ENCODE results near the gene TYMP. TPM values are rescaled to one million over a fixed set of nuclear protein-coding genes. Genes with fewer than 3 reads are reported as not detected.
A peak's percentile ranks its signal among the peaks of the same experiment; 100 is the strongest.

Gene TYMP
- total RNA-seq, 1 donor from 2014 or later, result 6.3 TPM

GRCh38 chr22:50576806-50577696 is 47.2 kb upstream of the TYMP start:
- peaks cover 10% of the 10 kb centered on the region for H3K36me3 Mint-ChIP-seq (ENCODE audit: low read depth, unreplicated experiment)
- peak overlapping the region; percentile 51 for H3K4me3 Mint-ChIP-seq (ENCODE audit: unreplicated experiment)
- H3K27me3 Mint-ChIP-seq (ENCODE audit: unreplicated experiment), result peaks cover 11% of the 10 kb centered on the region
- no peak overlapping the region for H3K27ac Mint-ChIP-seq (ENCODE audit: unreplicated experiment)
- no peaks in the 10 kb centered on the region for H3K4me1 Mint-ChIP-seq (ENCODE audit: unreplicated experiment)
- H3K9me3 Mint-ChIP-seq (ENCODE audit: unreplicated experiment), result no peaks in the 10 kb centered on the region
- TF ChIP-seq CTCF (IDR thresholded peaks at IDR 0.05; ENCODE audit: unreplicated experiment), result no peak
- no peak for DNase-seq (ENCODE audit: low spot score)

- peak overlapping the region; percentile 74 for H3K4me3 Mint-ChIP-seq (ENCODE audit: unreplicated experiment)
- no peak overlapping the region for H3K27ac Mint-ChIP-seq (ENCODE audit: unreplicated experiment)
- peaks cover 9% of the 10 kb centered on the region for H3K27me3 Mint-ChIP-seq (ENCODE audit: unreplicated experiment)
- no peaks in the 10 kb centered on the region for H3K9me3 Mint-ChIP-seq (ENCODE audit: unreplicated experiment)
- TF ChIP-seq CTCF (IDR thresholded peaks at IDR 0.05; ENCODE audit: unreplicated experiment), result no peak
- no peaks in the 10 kb centered on the region for H3K4me1 Mint-ChIP-seq (ENCODE audit: unreplicated experiment)
- peaks cover 15% of the 10 kb centered on the region for H3K36me3 Mint-ChIP-seq (ENCODE audit: low read depth, unreplicated experiment)
- peak; percentile 21 for DNase-seq (ENCODE audit: low spot score)
Observed at GRCh38 chr22:50576070-50576469, 46.3 kb upstream of the TYMP start.

- H3K4me3 Mint-ChIP-seq (ENCODE audit: unreplicated experiment), result no peak overlapping the region
- H3K36me3 Mint-ChIP-seq (ENCODE audit: low read depth, unreplicated experiment), result peaks cover 21% of the 10 kb centered on the region
- DNase-seq (ENCODE audit: low spot score), result no peak
- H3K27me3 Mint-ChIP-seq (ENCODE audit: unreplicated experiment), result peaks cover 9% of the 10 kb centered on the region
- H3K4me1 Mint-ChIP-seq (ENCODE audit: unreplicated experiment), result no peaks in the 10 kb centered on the region
- no peaks in the 10 kb centered on the region for H3K9me3 Mint-ChIP-seq (ENCODE audit: unreplicated experiment)
- TF ChIP-seq CTCF (IDR thresholded peaks at IDR 0.05; ENCODE audit: unreplicated experiment), result no peak
- H3K27ac Mint-ChIP-seq (ENCODE audit: unreplicated experiment), result no peak overlapping the region
Observed at GRCh38 chr22:50575426-50575941, 45.7 kb upstream of the TYMP start.

- Mint-ChIP-seq H3K36me3 (ENCODE audit: low read depth, unreplicated experiment) (peaks cover 27% of the 10 kb centered on the region), H3K27me3 (ENCODE audit: unreplicated experiment) (peaks cover 9% of the 10 kb centered on the region), H3K4me3 (ENCODE audit: unreplicated experiment) (no peak overlapping the region), H3K9me3 (ENCODE audit: unreplicated experiment) (no peaks in the 10 kb centered on the region), H3K4me1 (ENCODE audit: unreplicated experiment) (no peaks in the 10 kb centered on the region), H3K27ac (ENCODE audit: unreplicated experiment) (no peak overlapping the region)
- DNase-seq (ENCODE audit: low spot score), result no peak
- TF ChIP-seq CTCF (IDR thresholded peaks at IDR 0.05; ENCODE audit: unreplicated experiment), result no peak
Observed at GRCh38 chr22:50574383-50574755, 44.6 kb upstream of the TYMP start.
